GM19324 (cell line): Measurements from ENCODE around the gene ACOX1.
A peak's percentile ranks its signal among the peaks of the same experiment; 100 is the strongest.

Experiments
- ATAC-seq: cut with Tn5 transposase; IDR thresholded peaks from one replicate; pipeline ENCODE4 v1.9.1; 2021; ENCODE audit warnings: mild to moderate bottlenecking, moderate library complexity; ENCODE audit not compliant: unreplicated experiment, low FRiP score

Gene ACOX1

GRCh38 chr17:75978938-75979704, at the start of gene ACOX1, which contains the start of gene TEN1:
TSS of gene ACOX1 (minus strand) at chr17:75979166. CDS start at chr17:75979073, 93 bp downstream.
TSS of gene TEN1 (plus strand) at chr17:75979240. CDS start at chr17:75986193, 6,953 bp downstream.
- peak; percentile 90 for ATAC-seq

DNA sequence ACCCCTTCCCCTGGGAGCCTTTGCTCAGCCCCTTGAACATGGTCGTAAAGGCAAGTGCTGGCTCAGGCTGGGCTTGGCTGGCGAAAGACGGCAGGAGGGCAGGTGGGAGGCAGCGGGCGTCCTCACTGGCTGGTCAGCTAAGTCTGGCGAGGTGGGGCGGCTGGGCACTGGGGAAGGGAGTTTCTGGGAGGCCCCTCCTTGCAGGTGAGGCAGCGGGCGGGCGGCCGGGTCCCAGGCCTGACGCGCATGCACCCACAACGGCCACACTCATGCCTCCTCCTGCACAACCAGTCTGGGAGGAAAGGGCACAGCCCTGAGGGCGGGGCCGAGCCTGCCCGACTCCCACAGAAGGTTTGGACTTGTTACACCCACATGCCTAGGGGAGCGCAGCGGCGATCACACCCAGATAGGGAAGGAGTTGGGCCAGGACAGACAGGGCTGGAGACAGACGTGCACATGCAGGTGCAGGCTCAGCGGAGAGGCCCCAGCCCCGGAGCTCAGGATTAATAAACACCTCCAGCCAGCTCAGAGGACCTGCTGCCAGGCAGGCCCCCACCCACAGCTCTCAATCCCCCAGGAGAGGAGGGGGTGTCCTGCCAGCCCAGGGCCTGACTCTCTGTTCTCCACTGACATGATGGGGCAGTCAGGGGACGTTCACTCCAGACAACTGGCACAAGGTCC, 48.3 kb upstream of the ACOX1 start, which contains the start of gene EVPL:
Gene EVPL, minus strand, starts transcription at position 148 of the 681 bp plus-strand sequence. Its CDS starts 108 bp downstream, at position 40.
- no peak for ATAC-seq

GRCh38 chr17:76026714-76027158, 47.8 kb upstream of the ACOX1 start:
- no peak for ATAC-seq

- ATAC-seq, result no peak
Observed at GRCh38 chr17:76025294-76025693, 46.3 kb upstream of the ACOX1 start.

DNA sequence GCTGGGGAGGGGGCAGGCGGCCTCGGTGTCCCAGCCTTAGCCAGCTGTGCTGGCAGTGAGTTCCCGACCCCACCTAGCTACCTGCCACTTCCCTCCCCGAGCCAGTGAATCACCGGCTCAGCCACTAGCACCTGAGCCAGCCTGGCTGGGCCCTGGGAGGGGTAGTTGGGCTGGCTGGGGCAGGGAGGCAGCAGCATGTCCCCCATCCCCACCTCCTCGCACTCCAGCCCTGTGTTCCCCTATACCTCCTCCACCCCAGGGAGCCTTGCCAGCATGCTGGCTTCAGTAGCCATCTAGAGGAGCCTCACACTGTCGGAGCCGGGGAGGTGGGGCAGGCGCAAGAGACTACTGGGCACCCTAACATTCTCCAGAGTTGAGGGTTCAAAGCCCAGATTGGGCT, 45.4 kb upstream of the ACOX1 start:
- no peak for ATAC-seq

DNA sequence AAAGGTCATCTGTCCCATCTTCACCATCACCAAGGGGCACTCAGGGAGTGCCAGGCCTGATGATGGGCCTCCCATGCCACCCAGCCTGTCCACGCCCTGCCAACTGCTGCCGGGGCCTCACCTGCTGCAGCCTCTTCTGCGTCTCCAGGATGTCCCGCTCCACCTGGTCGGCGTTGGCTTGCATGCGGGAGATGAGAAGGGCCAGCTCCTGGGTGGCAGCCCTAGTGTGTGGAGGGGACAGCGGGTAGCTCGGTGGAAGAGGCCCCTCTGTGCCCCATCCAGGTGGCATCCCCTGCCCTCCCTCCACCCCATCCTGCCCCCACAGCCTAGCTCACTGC, 44.9 kb upstream of the ACOX1 start:
- no peak for ATAC-seq

DNA sequence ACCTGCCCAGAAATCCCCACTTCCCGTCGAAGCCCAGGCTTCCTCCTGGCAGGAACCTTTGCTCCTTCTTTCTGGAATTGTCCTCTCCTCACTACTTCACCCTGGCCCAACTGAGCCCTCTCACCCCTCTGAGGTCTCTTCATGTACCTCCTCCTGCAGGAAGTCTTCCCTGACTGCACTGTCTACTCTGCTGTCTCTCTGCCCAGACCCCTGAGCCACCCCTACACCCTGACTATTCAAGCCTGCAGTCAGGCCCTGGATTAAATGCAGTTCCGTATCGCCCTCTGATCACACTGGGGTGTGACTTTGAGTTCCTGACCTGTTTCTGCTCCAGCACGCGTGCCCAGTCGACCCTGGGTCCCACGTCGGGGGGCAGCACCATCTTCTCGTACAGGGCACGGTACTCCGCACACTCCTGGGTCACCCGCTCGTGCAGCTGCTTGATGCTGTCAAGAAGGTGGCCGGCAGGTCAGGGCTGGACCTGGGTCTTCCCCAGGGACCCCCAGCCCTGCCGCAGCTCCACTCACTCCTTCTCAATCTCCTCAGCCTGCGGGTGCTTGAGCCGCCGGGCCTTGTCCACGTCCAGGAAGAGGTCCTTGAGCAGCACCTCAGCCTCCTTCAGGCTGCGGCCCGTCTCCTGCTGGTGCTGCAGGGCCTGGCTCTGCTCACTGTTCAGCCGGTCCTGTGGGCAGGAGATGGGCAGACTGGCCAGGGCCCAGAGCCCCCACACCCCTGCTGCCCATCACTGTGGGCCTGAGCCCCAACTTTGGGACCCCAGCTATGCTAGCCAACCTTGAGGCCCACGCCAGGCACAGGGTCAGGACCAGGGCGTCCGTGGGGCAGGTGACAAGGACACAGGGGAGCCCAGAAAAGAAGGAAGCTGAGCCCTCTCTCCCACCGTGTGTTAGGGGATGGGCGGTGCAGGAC, 44.3 kb upstream of the ACOX1 start:
- no peak for ATAC-seq

GRCh38 chr17:76022285-76022684, 43.3 kb upstream of the ACOX1 start:
- ATAC-seq, result no peak

- no peak for ATAC-seq
Observed at GRCh38 chr17:76019833-76020467, 41.0 kb upstream of the ACOX1 start.

- ATAC-seq, result no peak
Observed at GRCh38 chr17:76018801-76019200, 39.8 kb upstream of the ACOX1 start.

DNA sequence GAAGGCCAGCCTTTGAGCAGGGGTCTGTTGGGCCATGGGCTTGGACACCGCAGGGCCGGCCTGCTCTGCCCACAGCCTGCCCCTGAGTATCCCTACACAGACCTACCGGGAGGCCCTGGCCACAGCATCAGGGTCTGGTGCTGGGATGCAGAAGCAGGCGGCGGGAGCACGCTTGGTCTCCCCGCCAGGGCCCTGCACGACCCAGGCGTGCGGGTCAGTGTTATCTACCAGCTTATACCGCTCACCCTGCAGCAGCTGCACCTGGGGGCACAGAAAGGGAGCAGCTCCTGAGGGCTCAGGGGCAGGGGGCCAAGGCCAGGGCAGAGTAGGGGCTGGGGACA, 39.3 kb upstream of the ACOX1 start:
- ATAC-seq, result no peak

GRCh38 chr17:76017481-76018339, 38.7 kb upstream of the ACOX1 start:
- ATAC-seq, result no peak

DNA sequence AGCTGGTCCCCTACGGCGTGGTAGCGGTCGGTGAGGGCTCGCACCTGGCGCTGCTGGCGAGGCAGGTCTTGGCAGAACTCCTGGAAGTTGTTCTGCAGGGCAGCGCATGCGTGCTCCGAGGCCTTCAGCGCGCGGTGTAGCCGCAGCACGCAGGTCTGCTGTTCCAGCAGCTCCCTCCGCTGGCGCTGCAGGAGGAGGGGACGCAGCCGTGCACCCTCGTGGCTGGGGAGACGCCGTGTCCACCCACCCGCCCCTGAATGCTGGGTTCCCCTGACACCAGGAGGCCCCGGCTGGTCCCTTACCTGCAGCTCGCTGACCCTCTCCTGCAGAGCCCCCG, 35.9 kb upstream of the ACOX1 start:
- ATAC-seq, result no peak

- ATAC-seq, result no peak
Observed at GRCh38 chr17:76014100-76014924, 35.3 kb upstream of the ACOX1 start.

DNA sequence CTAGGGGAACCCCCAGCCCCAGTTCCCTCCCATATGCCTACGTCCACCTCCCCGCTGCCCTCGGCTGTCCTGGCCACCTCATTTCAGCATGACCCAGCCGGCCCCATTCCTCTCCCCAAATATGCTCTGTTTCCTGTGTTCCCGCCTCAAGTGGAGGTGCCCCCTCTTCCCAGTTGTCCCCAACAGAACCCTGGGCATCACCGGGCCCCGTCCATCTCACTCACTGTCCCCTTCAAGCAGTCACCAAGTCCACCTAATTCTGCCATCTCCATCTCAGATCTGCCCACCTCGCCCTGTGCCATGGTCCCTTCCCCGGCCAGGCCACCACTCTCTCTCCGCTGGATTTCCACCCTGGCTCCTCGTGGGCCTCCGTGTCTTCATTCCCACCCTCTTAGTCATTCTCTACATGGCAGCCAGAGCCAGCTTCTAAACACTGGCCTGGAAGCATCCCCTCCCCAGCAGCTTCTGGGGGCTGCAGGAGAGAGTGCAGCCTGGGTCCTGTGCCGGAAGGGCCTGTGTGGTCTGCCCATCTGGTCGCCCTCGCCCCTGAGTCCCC, 34.5 kb upstream of the ACOX1 start:
- no peak for ATAC-seq

- ATAC-seq, result no peak
Observed at GRCh38 chr17:76011951-76012350, 33.0 kb upstream of the ACOX1 start.

DNA sequence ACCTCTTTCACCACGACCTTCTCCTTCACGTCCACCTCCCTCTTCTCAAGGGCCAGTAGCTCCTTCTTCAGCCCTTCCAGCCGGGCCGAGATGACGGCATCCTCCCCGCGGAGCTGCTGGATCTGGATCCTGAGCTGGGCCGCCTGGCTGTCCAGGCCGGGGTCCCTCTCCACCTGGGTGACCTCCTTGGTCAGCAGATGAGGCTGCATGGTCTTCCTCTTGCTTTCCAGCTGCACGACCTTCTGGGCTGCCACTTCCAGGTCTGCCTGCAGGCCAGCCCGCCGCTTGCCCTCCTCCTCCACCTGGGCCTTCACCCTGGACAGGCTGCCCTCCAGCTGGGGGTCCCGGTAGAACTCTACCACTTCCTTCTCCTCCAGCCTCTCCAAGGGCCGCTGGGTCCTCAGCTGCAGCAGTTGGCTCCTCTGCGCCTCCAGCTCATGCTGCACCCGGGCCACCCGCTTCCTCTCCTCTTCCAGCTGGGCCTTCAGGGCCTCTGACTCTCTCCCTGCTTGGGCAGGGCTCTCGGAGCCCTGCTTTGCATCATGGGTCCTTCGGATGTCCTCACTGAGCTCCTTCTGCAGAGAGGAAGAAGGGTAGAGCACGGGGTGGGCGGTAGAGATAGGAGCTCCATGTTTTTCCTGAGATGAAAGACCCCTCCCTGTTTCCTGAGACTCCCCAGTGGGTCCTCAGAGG, 31.1 kb upstream of the ACOX1 start:
- ATAC-seq, result no peak

DNA sequence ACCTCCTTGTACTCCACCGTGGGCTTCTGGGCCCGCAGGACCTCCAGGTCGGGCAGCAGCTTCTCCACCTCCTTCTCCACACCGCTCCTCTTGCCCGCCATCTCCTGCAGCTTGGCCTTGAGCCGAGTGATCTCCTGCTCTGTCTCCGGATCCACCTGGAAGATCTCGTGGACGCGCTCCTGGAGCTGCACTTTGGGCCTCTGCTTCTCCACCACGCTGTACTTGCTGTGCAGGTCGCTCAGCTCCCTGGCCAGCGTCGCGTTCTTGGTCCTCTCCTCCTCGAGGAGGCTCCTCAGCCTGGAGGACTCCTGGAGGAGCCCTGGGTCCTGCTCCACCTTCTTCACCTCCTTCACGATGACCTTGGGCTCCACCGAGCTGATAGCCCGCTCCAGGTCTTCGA, 30.5 kb upstream of the ACOX1 start:
- no peak for ATAC-seq
